ENCODE data around the gene HSPA4. TPM values are rescaled to one million over a fixed set of nuclear protein-coding genes. Genes with fewer than 3 reads are reported as not detected.
"Not testable (repeated sequence)": the region's sequence is repeated elsewhere in the genome, so short reads cannot be mapped to it uniquely, and the experiment has no call there.

Gene HSPA4
- total and polyA plus RNA-seq, 2 donors (not counting 3 experiments of a cell fraction or from before 2014, with no cell fraction given): 11.2 to 161 TPM

DNA sequence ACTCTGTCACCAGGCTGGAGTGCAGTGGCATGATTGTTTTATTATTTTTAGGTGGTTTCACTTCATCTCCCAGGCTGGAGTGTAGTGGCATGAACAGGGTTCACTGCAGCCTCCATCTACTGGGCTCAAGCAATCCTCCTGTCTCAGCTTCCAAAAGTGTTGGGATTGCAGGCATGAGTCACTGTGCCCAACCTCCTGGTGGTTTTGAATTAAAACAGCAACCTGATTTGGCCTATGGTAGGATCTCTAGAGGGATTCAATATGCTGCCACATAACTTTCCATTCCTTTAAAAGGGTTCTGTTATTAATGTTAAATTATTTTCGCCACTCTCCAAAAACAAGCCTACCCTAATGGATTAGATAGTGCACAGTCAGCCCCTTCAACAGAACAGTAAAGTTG, 9.9 kb upstream of the HSPA4 start:
- no peak overlapping the region for H3K27ac ChIP-seq (ENCODE audit: insufficient read depth, low read depth, low read length)
- no peaks in the 10 kb centered on the region for H3K9me1 ChIP-seq (replicated peaks; ENCODE audit: control insufficient read depth, extremely low read depth, insufficient read depth, low read length)
- ChIA-PET CTCF (interaction anchor here (1.1 kb wide), 1 partner anchor 13 kb away, joined by 3 read pairs; no protein-coding TSS in a partner anchor), POLR2A (no interaction called here)
- H4K20me1 ChIP-seq (replicated peaks; ENCODE audit: control insufficient read depth, extremely low read depth, insufficient read depth, low read length): no peaks in the 10 kb centered on the region
- no peaks in the 10 kb centered on the region for H3K36me3 ChIP-seq (ENCODE audit: control insufficient read depth in 2 of 2, extremely low read depth in 1 of 2, insufficient read depth in 2 of 2, low read length in 2 of 2)
- TF ChIP-seq POLR2A (IDR thresholded peaks at IDR 0.05; ENCODE audit: low read depth, low read length): no peak
- no peak for TF ChIP-seq JUN (IDR thresholded peaks at IDR 0.05; ENCODE audit: borderline replicate concordance, insufficient read depth, insufficient read length, low read depth)
- peak; percentile 15 for TF ChIP-seq FOS (IDR thresholded peaks at IDR 0.05; ENCODE audit: borderline replicate concordance, insufficient read depth, low read length)
- no peak overlapping the region for H3K4me3 ChIP-seq (replicated peaks in 1 of 3; ENCODE audit: insufficient read depth in 1 of 3, low read depth in 1 of 3, low read length in 3 of 3)
- FAIRE-seq (peak; percentile 44), DNase-seq (ENCODE audit: low read depth, low spot score) (no peak)
- H3K9me3 ChIP-seq (replicated peaks; ENCODE audit: control insufficient read depth, insufficient read depth, low read length): no peaks in the 10 kb centered on the region
- no peaks in the 10 kb centered on the region for H3K27me3 ChIP-seq (ENCODE audit: control insufficient read depth in 2 of 2, insufficient read depth in 2 of 2, low read length in 2 of 2)
- H3K4me1 ChIP-seq (ENCODE audit: control insufficient read depth, extremely low read depth, insufficient read depth, low read length): no peaks in the 10 kb centered on the region
- no peak overlapping the region for H3K4me2 ChIP-seq (ENCODE audit: insufficient read depth, low read length)
- H3K9ac ChIP-seq (replicated peaks; ENCODE audit: extremely low read depth, insufficient read depth, low read length): no peak overlapping the region
- no peaks in the 10 kb centered on the region for H3K79me2 ChIP-seq (ENCODE audit: control insufficient read depth, insufficient read depth, low read length)
- dilution Hi-C loops (cut with MboI; ENCODE audit: extremely low pct_ligation_motif_present, low sequenced_read_pairs): no loop called here
- BruUV-seq (replicated peaks): no TSS peak
- H2AFZ ChIP-seq (ENCODE audit: low read depth, low read length): no peak overlapping the region
- intact Hi-C loops (cut with micrococcal nuclease): loop anchor here (1.0 kb wide), 1 partner anchor 9 kb away; no protein-coding TSS in a partner anchor

DNA sequence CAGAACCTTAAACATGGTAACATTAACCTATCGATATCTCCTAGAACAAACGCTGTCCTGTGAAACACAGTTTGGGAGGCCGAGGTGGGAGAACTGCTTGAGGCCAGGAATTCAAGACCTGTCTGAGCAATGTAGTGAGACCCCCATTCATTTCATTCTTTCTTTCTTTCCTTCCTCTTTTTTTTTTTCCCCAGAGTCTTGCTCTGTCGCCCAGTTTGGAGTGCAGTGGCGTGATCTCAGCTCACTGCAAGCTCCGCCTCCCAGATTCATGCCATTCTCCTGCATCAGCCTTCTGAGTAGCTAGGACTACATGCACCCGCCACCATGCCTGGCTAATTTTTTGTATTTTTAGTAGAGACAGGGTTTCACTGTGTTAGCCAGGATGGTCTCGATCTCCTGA, 5.3 kb upstream of the HSPA4 start:
- BruUV-seq (replicated peaks); dilution Hi-C loops (cut with MboI; ENCODE audit: extremely low pct_ligation_motif_present, low sequenced_read_pairs); H3K4me2 ChIP-seq (ENCODE audit: insufficient read depth, low read length); H3K27ac ChIP-seq (ENCODE audit: insufficient read depth, low read depth, low read length); intact Hi-C loops (cut with micrococcal nuclease); H3K4me3 ChIP-seq (replicated peaks in 1 of 3; ENCODE audit: insufficient read depth in 1 of 3, low read depth in 1 of 3, low read length in 3 of 3); H3K9ac ChIP-seq (replicated peaks; ENCODE audit: extremely low read depth, insufficient read depth, low read length); DNase-seq (ENCODE audit: low read depth, low spot score); H2AFZ ChIP-seq (ENCODE audit: low read depth, low read length); FAIRE-seq; H3K9me3 ChIP-seq (replicated peaks; ENCODE audit: control insufficient read depth, insufficient read depth, low read length); CTCF ChIA-PET; H3K27me3 ChIP-seq (ENCODE audit: control insufficient read depth in 2 of 2, insufficient read depth in 2 of 2, low read length in 2 of 2); H3K9me1 ChIP-seq (replicated peaks; ENCODE audit: control insufficient read depth, extremely low read depth, insufficient read depth, low read length); H3K36me3 ChIP-seq (ENCODE audit: control insufficient read depth in 2 of 2, extremely low read depth in 1 of 2, insufficient read depth in 2 of 2, low read length in 2 of 2); H3K79me2 ChIP-seq (ENCODE audit: control insufficient read depth, insufficient read depth, low read length); H4K20me1 ChIP-seq (replicated peaks; ENCODE audit: control insufficient read depth, extremely low read depth, insufficient read depth, low read length): not testable (repeated sequence)
- POLR2A ChIA-PET: interaction anchor here (0.6 kb wide), 1 partner anchor 14 kb away, joined by 5 read pairs; no protein-coding TSS in a partner anchor
- peaks cover 27% of the 10 kb centered on the region for H3K4me1 ChIP-seq (ENCODE audit: control insufficient read depth, extremely low read depth, insufficient read depth, low read length)
